Fibroblast of lung (primary cell): ENCODE measurements around the gene BID. TPM values are rescaled to one million over a fixed set of nuclear protein-coding genes. Genes with fewer than 3 reads are reported as not detected.

Source experiments
- DNase-seq, 2 donors: peaks; one replicate each; pipeline versions ENCODE4 v3.0.0 to v3.0.0-alpha.2; 2010; ENCODE audit warnings: low read depth in 2 of 2
- H2AFZ ChIP-seq: 2 replicates; pipeline ENCODE4 v1.5.1; 2012; ENCODE audit warnings: low read length, control low read depth, inconsistent platforms
- H3K27ac ChIP-seq: 2 replicates; pipeline ENCODE4 v1.5.1; 2011; ENCODE audit warnings: low read length, control low read depth; ENCODE audit not compliant: insufficient read depth
- H3K27me3 ChIP-seq: 2 replicates; pipeline ENCODE4 v1.5.1; 2011; ENCODE audit warnings: mild to moderate bottlenecking, low read length; ENCODE audit not compliant: control insufficient read depth, insufficient read depth
- H3K36me3 ChIP-seq: 2 replicates; pipeline ENCODE4 v1.5.1; 2011; ENCODE audit warnings: low read length; ENCODE audit not compliant: control insufficient read depth, insufficient read depth
- H3K4me1 ChIP-seq: 2 replicates; pipeline ENCODE4 v1.5.1; 2011; ENCODE audit warnings: low read length; ENCODE audit not compliant: control insufficient read depth, insufficient read depth; ENCODE audit errors: extremely low read depth
- H3K4me2 ChIP-seq: 2 replicates; pipeline ENCODE4 v1.5.1; 2011; ENCODE audit warnings: low read length, control low read depth; ENCODE audit not compliant: insufficient read depth; ENCODE audit errors: extremely low read depth
- H3K4me3 ChIP-seq, 4 experiments: fragments of 200-600 bp in 1 of 4; sonication (generic) in 1 of 4; replicated peaks in 1 of 4; 2 replicates each; pipeline ENCODE4 v1.5.1; 2011 to 2016; ENCODE audit warnings: low read length in 4 of 4, low read depth in 3 of 4, mild to moderate bottlenecking in 3 of 4, control low read depth in 2 of 4, inconsistent platforms in 1 of 4, mixed read lengths in 1 of 4; ENCODE audit not compliant: insufficient read depth in 1 of 4; ENCODE audit errors: control extremely low read depth in 1 of 4
- H3K79me2 ChIP-seq: 2 replicates; pipeline ENCODE4 v1.5.1; 2012; ENCODE audit warnings: mild to moderate bottlenecking, low read length, inconsistent platforms; ENCODE audit not compliant: control insufficient read depth, insufficient read depth
- H3K9ac ChIP-seq: 2 replicates; pipeline ENCODE4 v1.5.1; 2011; ENCODE audit warnings: mild to moderate bottlenecking, low read length, control low read depth; ENCODE audit not compliant: insufficient read depth
- H3K9me3 ChIP-seq: 2 replicates; pipeline ENCODE4 v1.5.1; 2012; ENCODE audit warnings: low read depth, low read length; ENCODE audit not compliant: control insufficient read depth, insufficient read depth
- H4K20me1 ChIP-seq: 2 replicates; pipeline ENCODE4 v1.5.1; 2011; ENCODE audit warnings: low read length; ENCODE audit not compliant: control insufficient read depth, insufficient read depth; ENCODE audit errors: extremely low read depth
- CTCF ChIP-seq, 2 donors: IDR thresholded peaks in 1 of 2; conservative IDR thresholded peaks in 1 of 2; 1 replicate in 1 of 2; 2 replicates in 1 of 2; pipeline ENCODE4 v1.5.1; 2011 to 2012; ENCODE audit warnings: low read length in 2 of 2, control low read depth in 1 of 2, inconsistent platforms in 1 of 2, low read depth in 1 of 2, mild to moderate bottlenecking in 1 of 2
- EZH2 ChIP-seq: IDR thresholded peaks from 2 replicates; pipeline ENCODE4 v1.5.1; 2012; ENCODE audit warnings: low read length, control low read depth, mild to moderate bottlenecking; ENCODE audit errors: missing control alignments
- polyA plus RNA-seq, 2 donors: library from polyadenylated mRNA; depleted of rRNA in 1 of 2; stranded (reverse) in 1 of 2; unstranded in 1 of 2; fragments of >200 nt; gene quantifications; 2 replicates each; pipeline ENCODE4 v1.2.1, GENCODE V29; 2011 to 2012; ENCODE audit warnings: missing spikeins in 1 of 2
- total RNA-seq: library from RNA; depleted of rRNA; stranded (reverse); fragments of >200 nt; gene quantifications from 2 replicates; pipeline ENCODE4 v1.2.1, GENCODE V29; 2014

The BID gene
- total and polyA plus RNA-seq, 2 donors (not counting 1 experiment from before 2014, with no cell fraction given): 13.4 to 23.4 TPM

- Histone ChIP-seq H3K79me2 (peaks cover 7% of the 10 kb centered on the region), H4K20me1 (no peaks in the 10 kb centered on the region), H3K4me1 (no peaks in the 10 kb centered on the region), H3K9me3 (no peaks in the 10 kb centered on the region), H3K4me3 (no peak overlapping the region), H3K27ac (no peak overlapping the region), H3K4me2 (no peak overlapping the region), H3K36me3 (no peaks in the 10 kb centered on the region), H3K27me3 (no peaks in the 10 kb centered on the region), H3K9ac (no peak overlapping the region), H2AFZ (no peak overlapping the region)
- no peak for DNase-seq
- TF ChIP-seq CTCF (conservative IDR thresholded peaks at IDR 0.05 in 1 of 2, IDR thresholded peaks at IDR 0.05 in 1 of 2; ENCODE audit: low read depth in 1 of 2, low read length in 2 of 2) (no peak), EZH2 (no peak)
Measured at GRCh38 chr22:17710023-17710422, 64.2 kb downstream of the BID start.

GRCh38 chr22:17707526-17707925, 66.7 kb downstream of the BID start:
- Histone ChIP-seq H2AFZ (no peak overlapping the region), H3K4me3 (peak overlapping the region; percentile 36 to 55 (median 46)), H3K36me3 (no peaks in the 10 kb centered on the region), H3K27me3 (no peaks in the 10 kb centered on the region), H3K4me2 (peak overlapping the region; percentile 53), H3K27ac (peak overlapping the region; percentile 57), H3K9ac (no peak overlapping the region), H4K20me1 (no peaks in the 10 kb centered on the region), H3K79me2 (peaks cover 7% of the 10 kb centered on the region), H3K9me3 (no peaks in the 10 kb centered on the region), H3K4me1 (no peaks in the 10 kb centered on the region)
- TF ChIP-seq CTCF (conservative IDR thresholded peaks at IDR 0.05 in 1 of 2, IDR thresholded peaks at IDR 0.05 in 1 of 2; ENCODE audit: low read depth in 1 of 2, low read length in 2 of 2): no peak
- no peak for TF ChIP-seq EZH2
- DNase-seq: peak; percentile 20 to 32

GRCh38 chr22:17706947-17707346, 67.3 kb downstream of the BID start:
- DNase-seq: no peak
- Histone ChIP-seq H3K4me3 (peak overlapping the region; percentile 36 to 55 (median 46)), H3K27me3 (no peaks in the 10 kb centered on the region), H2AFZ (no peak overlapping the region), H3K4me1 (no peaks in the 10 kb centered on the region), H3K27ac (peak overlapping the region; percentile 57), H4K20me1 (no peaks in the 10 kb centered on the region), H3K9ac (no peak overlapping the region), H3K9me3 (no peaks in the 10 kb centered on the region), H3K79me2 (peaks cover 7% of the 10 kb centered on the region), H3K36me3 (no peaks in the 10 kb centered on the region), H3K4me2 (peak overlapping the region; percentile 53)
- TF ChIP-seq CTCF (conservative IDR thresholded peaks at IDR 0.05 in 1 of 2, IDR thresholded peaks at IDR 0.05 in 1 of 2; ENCODE audit: low read depth in 1 of 2, low read length in 2 of 2) (no peak), EZH2 (no peak)
